ENCODE results near the gene PRXL2B. TPM values are rescaled to one million over a fixed set of nuclear protein-coding genes. Genes with fewer than 3 reads are reported as not detected.

The PRXL2B gene
- total RNA-seq, result 42.0 and 46.6 TPM in 2 replicates

GRCh38 chr1:2586154-2587070 is at the start of gene PRXL2B:
Gene PRXL2B, plus strand, starts transcription at chr1:2586777. Its CDS starts 109 bp downstream, at chr1:2586886.
- no peaks in the 10 kb centered on the region for H3K27me3 ChIP-seq (ENCODE audit: control insufficient read depth, insufficient read depth, low read length)
- no peak for TF ChIP-seq CTCF (IDR thresholded peaks at IDR 0.05; ENCODE audit: insufficient read depth, low read length, poor library complexity, severe bottlenecking)

GRCh38 chr1:2537784-2538115 is 48.8 kb upstream of the PRXL2B start:
- peaks cover 12% of the 10 kb centered on the region for H3K27me3 ChIP-seq (ENCODE audit: control insufficient read depth, insufficient read depth, low read length)
- no peak for TF ChIP-seq CTCF (IDR thresholded peaks at IDR 0.05; ENCODE audit: insufficient read depth, low read length, poor library complexity, severe bottlenecking)

More at GRCh38 chr1:2586154-2587070, at the start of gene PRXL2B:
- H3K4me3 ChIP-seq (ENCODE audit: low read depth, low read length), result peak within 1 kb of the TSS; percentile 72
- DNase-seq (ENCODE audit: low read depth), result peak; percentile 86
- no peaks in the 10 kb centered on the region for H3K36me3 ChIP-seq (ENCODE audit: control insufficient read depth, insufficient read depth, low read length)

DNA sequence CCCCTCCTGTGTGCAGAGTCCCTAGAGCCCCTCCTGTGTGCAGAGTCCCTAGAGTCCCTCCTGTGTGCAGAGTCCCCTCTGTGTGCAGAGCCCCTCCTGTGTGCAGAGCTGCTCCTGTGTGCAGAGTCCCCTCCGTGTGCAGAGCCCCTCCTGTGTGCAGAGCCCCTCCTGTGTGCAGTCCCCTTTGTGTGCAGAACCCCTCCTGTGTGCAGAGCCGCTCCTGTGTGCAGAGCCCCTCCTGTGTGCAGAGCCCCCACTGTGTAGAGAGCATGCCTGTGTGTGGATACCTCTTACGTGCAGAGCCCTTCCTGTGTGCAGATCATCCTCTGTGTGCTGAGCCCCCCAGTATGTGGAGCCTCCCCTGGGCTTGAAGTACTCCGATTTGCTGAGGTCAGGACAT is 48.2 kb upstream of the PRXL2B start:
- Histone ChIP-seq H3K4me3 (ENCODE audit: low read depth, low read length) (no peak overlapping the region), H3K36me3 (ENCODE audit: control insufficient read depth, insufficient read depth, low read length) (no peaks in the 10 kb centered on the region), H3K27me3 (ENCODE audit: control insufficient read depth, insufficient read depth, low read length) (peaks cover 12% of the 10 kb centered on the region)
- TF ChIP-seq CTCF (IDR thresholded peaks at IDR 0.05; ENCODE audit: insufficient read depth, low read length, poor library complexity, severe bottlenecking), result no peak
- DNase-seq (ENCODE audit: low read depth), result no peak

More at GRCh38 chr1:2537784-2538115, 48.8 kb upstream of the PRXL2B start:
- Histone ChIP-seq H3K4me3 (ENCODE audit: low read depth, low read length) (no peak overlapping the region), H3K36me3 (ENCODE audit: control insufficient read depth, insufficient read depth, low read length) (no peaks in the 10 kb centered on the region)
- DNase-seq (ENCODE audit: low read depth), result no peak

DNA sequence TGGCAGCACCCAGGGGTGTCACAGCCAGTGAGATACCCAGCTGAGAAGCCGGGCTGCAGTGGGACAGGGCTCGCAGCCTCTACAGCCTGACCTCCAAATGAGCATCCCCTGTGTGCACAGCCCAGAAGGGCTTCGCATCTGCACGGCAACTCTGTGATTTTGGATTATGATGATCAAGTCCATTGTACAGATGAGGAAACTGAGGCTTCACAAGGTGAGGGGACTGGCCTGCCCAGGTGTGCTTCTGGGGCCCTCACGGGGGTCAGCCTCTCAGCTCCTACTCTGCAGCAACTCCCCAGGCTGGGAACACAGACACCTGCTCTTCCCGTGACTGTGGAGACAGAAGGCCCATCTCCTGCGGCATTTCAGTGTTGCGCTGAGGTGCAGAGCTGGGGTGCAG is 47.7 kb upstream of the PRXL2B start:
- Histone ChIP-seq H3K27me3 (ENCODE audit: control insufficient read depth, insufficient read depth, low read length) (peaks cover 12% of the 10 kb centered on the region), H3K4me3 (ENCODE audit: low read depth, low read length) (no peak overlapping the region), H3K36me3 (ENCODE audit: control insufficient read depth, insufficient read depth, low read length) (no peaks in the 10 kb centered on the region)
- no peak for DNase-seq (ENCODE audit: low read depth)
- TF ChIP-seq CTCF (IDR thresholded peaks at IDR 0.05; ENCODE audit: insufficient read depth, low read length, poor library complexity, severe bottlenecking), result no peak

- Histone ChIP-seq H3K4me3 (ENCODE audit: low read depth, low read length) (no peak overlapping the region), H3K27me3 (ENCODE audit: control insufficient read depth, insufficient read depth, low read length) (peaks cover 12% of the 10 kb centered on the region), H3K36me3 (ENCODE audit: control insufficient read depth, insufficient read depth, low read length) (no peaks in the 10 kb centered on the region)
- no peak for DNase-seq (ENCODE audit: low read depth)
- peak; percentile 43 for TF ChIP-seq CTCF (IDR thresholded peaks at IDR 0.05; ENCODE audit: insufficient read depth, low read length, poor library complexity, severe bottlenecking)
Observed at GRCh38 chr1:2539312-2539907, 47.2 kb upstream of the PRXL2B start.

Measured in kidney epithelial cell (primary cell).